C1 segment of cervical spinal cord (tissue), 14 donors: Measurements from ENCODE around the gene SLC29A2.

Source experiments
- DNase-seq, 14 donors: peaks; one replicate each; lab custom pipeline; 2025; lab: John Stamatoyannopoulos, UW

SLC29A2 gene

GRCh38 chr11:66347425-66348276 lies 23.9 kb downstream of the SLC29A2 start, which contains the start of gene B4GAT1:
B4GAT1 (minus strand) TSS chr11:66347629; CDS start chr11:66347545, 84 bp downstream.
- DNase-seq: peak in 13 of 14 donors; percentile 35 to 91 (median 70)

DNA sequence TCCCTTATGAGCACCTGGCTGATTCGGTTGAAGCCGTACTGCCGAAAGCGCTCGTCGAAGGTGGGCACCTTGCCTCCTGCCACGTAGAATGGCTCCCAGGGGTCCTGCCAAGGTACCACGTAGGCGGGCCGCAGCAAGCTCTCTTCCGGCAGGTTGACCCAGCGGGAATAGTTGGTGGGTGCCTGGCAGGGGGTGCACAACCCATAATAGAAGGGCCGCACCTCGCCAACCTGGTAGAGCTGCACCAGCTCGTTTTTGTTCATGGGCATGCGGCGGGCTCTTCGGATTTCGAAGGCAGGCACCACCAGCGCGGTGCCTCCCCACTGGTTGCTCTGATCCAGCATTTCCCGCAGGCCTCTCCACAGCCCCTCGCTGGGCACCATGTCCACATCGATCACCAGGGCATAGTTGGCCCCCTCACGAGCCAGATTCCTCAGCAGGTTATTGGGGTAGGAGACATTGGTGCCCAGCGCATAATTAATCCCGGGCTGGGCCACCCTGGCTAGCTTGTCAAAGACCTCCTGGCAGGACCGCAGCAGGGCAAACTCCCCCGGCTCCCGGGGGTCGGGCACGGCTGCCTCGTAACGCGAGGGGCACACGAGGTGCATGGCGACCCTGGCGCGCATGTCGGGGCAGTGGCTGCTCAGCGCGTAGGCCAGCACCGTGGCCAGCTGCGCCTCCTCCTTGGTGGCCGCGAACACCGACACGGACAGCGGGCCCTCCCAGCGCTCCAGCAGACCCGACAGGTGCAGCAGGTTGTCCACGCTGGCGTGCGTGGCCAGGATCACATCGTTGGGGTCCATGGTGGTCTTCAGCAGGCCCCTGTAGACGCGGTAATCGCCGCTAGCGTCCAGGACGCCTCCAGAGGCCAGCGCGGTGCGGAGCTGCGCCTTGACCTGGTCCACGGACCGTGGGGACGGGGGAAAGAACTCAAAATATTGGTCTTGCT lies 24.8 kb downstream of the SLC29A2 start:
- peak in 1 of 14 donors; percentile 63 for DNase-seq

- no peak for DNase-seq
Observed at GRCh38 chr11:66345316-66345649, 26.3 kb downstream of the SLC29A2 start.

DNA sequence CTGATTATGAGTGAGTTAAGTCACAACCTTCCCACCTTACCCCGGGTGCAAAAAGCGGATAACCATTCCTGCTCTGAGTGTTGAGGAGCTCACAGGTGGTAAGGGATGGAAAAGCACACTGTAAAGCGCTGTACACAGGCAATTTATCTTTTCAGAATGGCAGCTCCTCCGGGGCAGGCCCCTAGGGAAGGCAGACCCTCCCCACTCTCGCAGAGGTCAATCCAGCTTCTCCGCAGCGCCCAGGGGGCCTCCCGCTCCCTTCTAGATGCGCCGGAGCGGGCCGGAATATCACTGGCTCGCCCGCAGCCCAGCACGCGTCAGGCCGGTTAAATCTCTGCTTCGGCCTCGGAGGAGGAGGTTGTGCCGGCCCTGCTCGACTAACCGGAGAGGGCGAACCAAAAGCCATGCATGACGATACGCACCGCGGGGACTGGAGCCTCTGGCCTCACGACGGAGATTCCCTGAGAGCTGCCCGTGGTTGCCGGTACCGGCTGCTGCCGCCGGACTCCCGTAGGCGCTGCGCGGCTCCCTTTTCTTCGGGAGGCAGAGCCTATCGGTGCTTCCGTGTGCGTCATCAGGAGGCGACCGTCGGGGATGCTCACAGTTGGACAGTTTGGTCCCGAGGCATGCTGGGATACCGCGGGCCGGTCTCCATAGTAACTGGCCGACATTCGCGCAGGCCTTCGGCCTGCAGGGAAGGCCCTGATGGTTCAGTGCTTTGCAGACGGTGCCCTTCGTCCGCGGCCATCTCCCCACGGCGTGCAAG lies 26.8 kb downstream of the SLC29A2 start, which contains the start of gene BRMS1:
Gene BRMS1 (minus strand): TSS at position 555 of the 766 bp plus-strand sequence. CDS start 2,870 bp downstream, outside the sequence.
- DNase-seq: peak; percentile 63 to 97 (median 92)

- no peak for DNase-seq
Observed at GRCh38 chr11:66343176-66343575, 28.4 kb downstream of the SLC29A2 start.

GRCh38 chr11:66341502-66342126 lies 29.9 kb downstream of the SLC29A2 start:
- DNase-seq: no peak

DNA sequence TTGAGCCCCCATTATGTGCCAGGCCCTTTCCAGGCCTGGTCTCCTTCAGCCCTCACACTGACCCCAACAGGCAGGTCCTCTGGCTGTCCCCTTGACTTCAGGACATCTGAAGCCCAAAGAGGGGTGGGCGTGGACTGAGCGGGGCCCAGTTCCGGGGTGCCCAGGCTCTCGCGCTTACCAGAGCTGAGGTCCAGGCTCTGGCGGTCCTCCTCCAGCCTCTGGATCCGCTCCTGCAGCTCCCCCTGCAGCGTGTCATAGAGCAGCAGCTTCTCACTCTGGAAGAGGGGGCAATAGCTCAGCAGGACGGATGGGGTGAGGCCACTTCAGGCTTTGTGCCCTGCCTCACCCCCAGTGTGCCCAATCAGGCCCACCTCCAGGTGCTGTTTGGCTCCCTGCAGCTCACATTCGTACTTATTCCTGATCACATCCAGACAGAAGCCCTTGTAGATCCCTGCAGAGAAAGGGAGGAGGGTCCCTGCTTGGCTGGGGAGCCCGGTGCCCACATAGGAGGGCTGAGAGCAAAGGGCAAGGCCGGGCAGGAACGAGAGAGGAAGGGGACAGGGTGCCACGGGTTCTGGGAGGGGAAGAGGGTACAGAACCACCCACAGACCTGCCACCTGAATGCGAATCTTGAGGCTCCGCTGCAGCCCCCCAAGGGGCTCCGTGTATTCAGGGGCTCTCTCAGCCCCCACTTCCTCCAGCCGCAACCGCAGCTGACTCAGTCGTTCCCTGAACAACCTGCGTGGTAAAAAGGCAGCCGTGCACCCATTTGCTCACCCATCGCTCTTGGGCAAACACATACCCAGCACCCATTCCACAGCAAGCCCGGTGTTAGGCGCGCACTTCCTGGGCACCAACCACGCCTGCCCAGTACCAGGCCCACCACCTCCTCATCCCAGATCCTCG lies 30.7 kb downstream of the SLC29A2 start:
- DNase-seq: no peak

GRCh38 chr11:66339686-66340483 lies 31.7 kb downstream of the SLC29A2 start:
- DNase-seq: no peak

DNA sequence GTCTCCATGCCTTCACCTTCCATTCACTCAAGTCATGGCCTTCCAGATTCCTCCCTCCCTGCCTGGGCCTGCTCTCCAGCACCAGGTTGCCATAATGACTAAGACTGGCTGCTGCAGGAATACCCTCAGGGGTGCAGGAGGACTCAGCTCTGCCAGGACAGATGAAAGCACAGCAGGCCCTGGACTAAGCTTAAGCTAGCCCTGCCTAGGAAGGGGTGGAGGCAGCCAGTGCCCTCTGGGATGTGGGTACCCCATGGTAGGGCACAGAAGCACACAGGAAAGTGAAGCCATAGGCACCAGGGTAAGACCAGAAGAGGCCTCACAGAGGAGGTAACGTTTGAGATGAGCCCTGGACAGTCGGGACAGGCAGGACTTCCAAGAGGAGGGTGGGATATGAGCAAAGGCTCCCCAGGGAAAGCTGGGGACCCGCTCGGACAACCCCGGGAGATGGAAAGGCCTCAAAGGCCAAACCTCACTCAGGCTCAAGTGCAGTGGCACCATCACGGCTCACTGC lies 32.3 kb downstream of the SLC29A2 start:
- no peak for DNase-seq

GRCh38 chr11:66338276-66339161 lies 33.0 kb downstream of the SLC29A2 start:
- no peak for DNase-seq

DNA sequence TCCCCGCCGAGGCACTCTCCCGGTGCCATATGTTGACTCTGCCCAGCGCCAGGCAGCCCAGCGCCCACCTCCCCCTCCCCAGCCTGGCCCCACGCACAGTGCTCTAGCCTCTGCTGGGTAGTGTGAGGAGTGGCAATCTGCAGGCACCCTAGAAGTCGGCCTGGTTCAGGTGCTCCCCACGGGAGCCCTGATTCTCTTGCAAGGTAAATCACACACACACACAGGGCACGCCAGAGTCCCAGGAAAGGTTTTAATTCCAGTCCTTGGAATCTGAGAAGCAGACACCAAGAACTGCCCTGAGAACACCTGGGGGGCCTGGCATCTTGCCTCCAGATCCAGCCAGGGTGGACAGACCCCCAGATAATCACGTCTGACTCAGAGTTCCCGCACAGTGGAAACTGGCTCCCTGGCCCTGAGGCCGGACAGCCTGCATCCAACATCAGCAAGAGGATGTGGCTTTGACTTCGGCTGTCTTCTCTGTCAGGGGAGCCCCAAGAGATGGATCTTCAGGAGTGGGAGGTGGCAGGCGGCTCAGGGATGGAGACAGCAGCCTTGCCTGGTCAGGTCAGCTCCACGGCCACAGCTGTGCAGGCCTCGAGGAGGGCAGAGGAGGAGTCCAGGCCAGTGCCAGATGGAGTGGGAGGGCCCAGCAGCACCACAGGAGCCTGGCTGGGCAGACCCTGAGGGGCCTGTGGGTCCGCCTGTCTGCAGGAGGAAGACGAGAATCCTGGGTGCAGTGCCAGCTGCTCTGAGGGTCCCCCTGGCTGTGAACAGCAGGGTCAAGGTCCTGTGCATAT lies 34.3 kb downstream of the SLC29A2 start:
- DNase-seq: no peak

DNA sequence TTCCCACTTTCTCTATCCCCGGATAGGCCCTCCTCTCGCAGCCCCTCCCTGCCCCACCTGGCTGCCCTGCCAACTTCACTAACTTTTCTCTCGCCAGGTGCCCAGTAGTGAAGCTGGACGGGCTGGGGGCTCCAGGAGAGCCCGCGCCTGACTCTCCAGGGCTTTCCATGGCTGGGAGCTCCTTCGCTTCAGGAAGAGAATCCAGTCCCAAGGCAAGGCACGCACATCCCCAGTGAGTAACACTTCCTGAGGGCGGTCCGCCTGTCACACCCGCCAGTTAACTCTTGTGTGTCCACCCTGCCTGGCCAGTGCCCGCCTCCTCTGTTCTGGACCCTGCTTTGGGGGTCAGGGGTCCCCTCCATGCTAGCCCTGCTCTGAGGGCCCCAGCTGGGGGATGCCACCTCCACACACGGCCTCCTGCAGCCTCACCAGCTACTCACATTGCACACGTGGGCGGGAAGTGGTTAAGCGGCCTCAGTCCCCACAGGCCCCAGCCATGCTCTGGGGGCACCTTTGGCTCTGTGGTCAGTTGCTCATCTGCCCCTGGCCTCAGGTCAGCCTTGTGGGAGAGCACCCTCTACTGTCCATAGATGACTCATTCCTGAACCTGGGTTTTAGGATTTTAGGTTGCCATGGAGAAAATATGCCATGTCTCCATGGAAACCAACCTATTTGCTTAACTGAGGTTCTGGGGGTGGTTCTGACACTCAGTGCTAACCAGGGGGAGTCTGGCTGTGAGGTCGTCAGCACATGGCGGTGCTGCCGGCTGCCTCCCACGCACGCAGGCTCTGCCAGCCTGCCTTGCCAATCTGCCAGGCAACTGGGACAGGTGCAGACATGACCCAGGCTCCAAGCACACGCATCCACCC lies 35.1 kb downstream of the SLC29A2 start, which contains the start of gene RIN1:
Gene RIN1 (minus strand): TSS at position 201 of the 869 bp plus-strand sequence. CDS start 32 bp downstream, at position 169.
- peak in 4 of 14 donors; percentile 22 to 94 (median 50) for DNase-seq

- DNase-seq: peak in 1 of 14 donors; percentile 47
Observed at GRCh38 chr11:66335531-66336233, 35.9 kb downstream of the SLC29A2 start.

DNA sequence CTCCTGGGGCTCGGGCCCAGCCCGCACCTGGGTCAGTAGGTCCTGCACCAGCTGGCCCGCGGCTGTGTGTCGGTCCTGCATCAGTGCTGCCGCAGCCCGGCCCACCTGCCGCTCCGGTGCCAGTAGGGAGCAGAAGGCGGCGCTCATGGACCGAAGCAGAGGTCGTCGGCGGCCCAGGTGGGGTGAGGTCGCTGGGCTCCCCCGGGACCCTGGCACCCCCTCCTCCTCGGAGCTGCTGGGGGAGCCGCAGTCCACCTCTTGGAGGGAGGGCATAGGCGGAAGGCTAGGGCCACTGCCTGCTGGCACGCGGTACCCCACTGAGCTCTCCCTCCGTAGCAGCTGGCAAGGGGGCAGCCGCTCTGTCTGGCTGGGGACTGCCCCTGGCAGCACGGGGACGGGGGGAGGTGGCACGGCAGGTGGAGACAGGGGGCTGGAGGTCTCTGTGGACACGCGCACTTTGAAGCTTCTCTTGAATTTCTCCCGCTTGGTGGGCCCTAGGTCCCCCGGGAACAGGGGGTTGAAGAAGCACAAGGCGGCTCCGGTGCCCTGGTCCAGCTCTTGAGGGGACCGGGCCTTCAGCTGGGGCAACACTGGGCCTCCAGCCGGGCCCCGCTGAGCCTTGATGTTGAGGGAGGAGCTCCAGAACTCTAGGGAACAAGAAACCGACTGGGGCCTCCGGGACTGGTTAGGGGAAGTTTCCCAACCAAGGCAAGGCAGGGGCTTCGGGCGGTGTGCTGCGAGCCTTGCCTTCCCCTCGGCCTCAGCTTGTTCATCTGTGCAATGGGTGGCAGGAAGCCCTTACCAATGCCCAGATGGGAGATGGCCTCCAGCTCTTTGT lies 36.7 kb downstream of the SLC29A2 start:
- peak in 1 of 14 donors; percentile 53 for DNase-seq
